ENCODE data around the gene ULBP2.
"Not testable (repeated sequence)": the region's sequence is repeated elsewhere in the genome, so short reads cannot be mapped to it uniquely, and the experiment has no call there.

Gene ULBP2
- total RNA-seq = 0.18 to 1.2 (median 0.66) reads per million in 17 experiments

- DNase-seq = peak; percentile 87 to 93 (median 91)
Measured at GRCh38 chr6:149941583-149942460, at the start of gene ULBP2. ULBP2 (plus strand) TSS chr6:149942014; CDS start chr6:149942073, 59 bp downstream.

- peak; percentile 13 to 51 (median 32) for DNase-seq
Measured at GRCh38 chr6:149895048-149895590, 46.7 kb upstream of the ULBP2 start.

GRCh38 chr6:149895833-149896271, 46.0 kb upstream of the ULBP2 start:
- DNase-seq = peak; percentile 26 to 62 (median 34)

GRCh38 chr6:149896491-149896890, 45.3 kb upstream of the ULBP2 start:
- no peak for DNase-seq

- DNase-seq = no peak
Measured at GRCh38 chr6:149897015-149897697, 44.7 kb upstream of the ULBP2 start.

GRCh38 chr6:149897855-149898744, 43.7 kb upstream of the ULBP2 start, which contains the start of gene RAET1E:
RAET1E (minus strand) TSS chr6:149898113; CDS start chr6:149890901, 7,212 bp downstream.
- DNase-seq = no peak

- DNase-seq = no peak
Measured at GRCh38 chr6:149898966-149899365, 42.8 kb upstream of the ULBP2 start.

GRCh38 chr6:149899486-149899885, 42.3 kb upstream of the ULBP2 start:
- DNase-seq = no peak

- DNase-seq = no peak
Measured at GRCh38 chr6:149899926-149900619, 41.7 kb upstream of the ULBP2 start.

GRCh38 chr6:149900620-149901443, 41.0 kb upstream of the ULBP2 start:
- DNase-seq = no peak

- DNase-seq = no peak
Measured at GRCh38 chr6:149901444-149902140, 40.2 kb upstream of the ULBP2 start.

GRCh38 chr6:149903938-149904611, 37.7 kb upstream of the ULBP2 start:
- DNase-seq = no peak

- no peak for DNase-seq
Measured at GRCh38 chr6:149904661-149905370, 37.0 kb upstream of the ULBP2 start.

GRCh38 chr6:149905371-149905910, 36.4 kb upstream of the ULBP2 start:
- DNase-seq = no peak

- no peak for DNase-seq
Measured at GRCh38 chr6:149905911-149906371, 35.9 kb upstream of the ULBP2 start.

- no peak for DNase-seq
Measured at GRCh38 chr6:149906405-149906804, 35.4 kb upstream of the ULBP2 start.

GRCh38 chr6:149907317-149907716, 34.5 kb upstream of the ULBP2 start:
- no peak for DNase-seq

- not testable (repeated sequence) for DNase-seq
Measured at GRCh38 chr6:149908480-149908879, 33.3 kb upstream of the ULBP2 start.

All from suppressor macrophage (primary cell).